Adrenal gland (tissue), 5 donors: ENCODE measurements around the gene VSTM2L.

Experiments
- POLR2A ChIP-seq, 2 donors: fragments of 450-650 bp; IDR thresholded peaks; one replicate each; pipeline ENCODE4 v1.6.1; 2017; ENCODE audit warnings: antibody characterized with exemption in 2 of 2, mild to moderate bottlenecking in 2 of 2, moderate library complexity in 1 of 2
- TF ChIP-seq, protein P1 (sequence below), 6 experiments: fragments of 450-650 bp in 4 of 6; fragments of 200-600 bp in 2 of 6; sonication (generic) in 1 of 6; IDR thresholded peaks; 1 replicate in 5 of 6; 2 replicates in 1 of 6; pipeline versions ENCODE4 v1.5.1 to v1.8.0; 2016 to 2021; ENCODE audit warnings: antibody characterized with exemption in 6 of 6, mild to moderate bottlenecking in 2 of 6, moderate library complexity in 1 of 6
- donor health status: DM: no; HTN: no; CAD: no.

DNA sequence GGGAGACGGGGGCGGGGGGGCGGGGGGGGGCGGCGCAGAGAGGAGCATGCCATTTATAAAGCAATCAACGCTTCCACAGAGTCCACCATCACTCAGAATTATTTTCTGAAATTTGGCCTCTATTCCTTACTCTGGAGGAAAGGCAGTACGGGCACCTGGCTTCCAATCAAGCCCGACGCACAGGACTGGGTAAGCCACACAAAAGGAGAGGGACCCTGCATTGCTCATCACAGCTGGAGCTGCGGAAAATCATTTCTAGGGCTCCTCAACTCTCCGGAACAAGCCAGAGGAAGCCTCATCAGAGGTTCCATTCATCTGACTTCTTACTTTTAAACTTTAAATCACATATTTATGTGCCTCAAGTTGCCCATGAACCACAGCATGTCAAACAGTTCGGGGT is 74.4 kb downstream of the VSTM2L start:
- TF ChIP-seq, protein P1, sequence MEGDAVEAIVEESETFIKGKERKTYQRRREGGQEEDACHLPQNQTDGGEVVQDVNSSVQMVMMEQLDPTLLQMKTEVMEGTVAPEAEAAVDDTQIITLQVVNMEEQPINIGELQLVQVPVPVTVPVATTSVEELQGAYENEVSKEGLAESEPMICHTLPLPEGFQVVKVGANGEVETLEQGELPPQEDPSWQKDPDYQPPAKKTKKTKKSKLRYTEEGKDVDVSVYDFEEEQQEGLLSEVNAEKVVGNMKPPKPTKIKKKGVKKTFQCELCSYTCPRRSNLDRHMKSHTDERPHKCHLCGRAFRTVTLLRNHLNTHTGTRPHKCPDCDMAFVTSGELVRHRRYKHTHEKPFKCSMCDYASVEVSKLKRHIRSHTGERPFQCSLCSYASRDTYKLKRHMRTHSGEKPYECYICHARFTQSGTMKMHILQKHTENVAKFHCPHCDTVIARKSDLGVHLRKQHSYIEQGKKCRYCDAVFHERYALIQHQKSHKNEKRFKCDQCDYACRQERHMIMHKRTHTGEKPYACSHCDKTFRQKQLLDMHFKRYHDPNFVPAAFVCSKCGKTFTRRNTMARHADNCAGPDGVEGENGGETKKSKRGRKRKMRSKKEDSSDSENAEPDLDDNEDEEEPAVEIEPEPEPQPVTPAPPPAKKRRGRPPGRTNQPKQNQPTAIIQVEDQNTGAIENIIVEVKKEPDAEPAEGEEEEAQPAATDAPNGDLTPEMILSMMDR (IDR thresholded peaks at IDR 0.05), result no peak
- no peak for TF ChIP-seq POLR2A (IDR thresholded peaks at IDR 0.05)
